GM19395 (cell line): Measurements from ENCODE around the gene KDM7A.
"Not testable (repeated sequence)": the region's sequence is repeated elsewhere in the genome, so short reads cannot be mapped to it uniquely, and the experiment has no call there.

Experiments used
- ATAC-seq: cut with Tn5 transposase; IDR thresholded peaks from one replicate; pipeline ENCODE4 v1.9.1; 2021; ENCODE audit warnings: mild to moderate bottlenecking, moderate library complexity; ENCODE audit not compliant: unreplicated experiment

Gene KDM7A

GRCh38 chr7:140162081-140162480 is 14.7 kb downstream of the KDM7A start:
- ATAC-seq = not testable (repeated sequence)

DNA sequence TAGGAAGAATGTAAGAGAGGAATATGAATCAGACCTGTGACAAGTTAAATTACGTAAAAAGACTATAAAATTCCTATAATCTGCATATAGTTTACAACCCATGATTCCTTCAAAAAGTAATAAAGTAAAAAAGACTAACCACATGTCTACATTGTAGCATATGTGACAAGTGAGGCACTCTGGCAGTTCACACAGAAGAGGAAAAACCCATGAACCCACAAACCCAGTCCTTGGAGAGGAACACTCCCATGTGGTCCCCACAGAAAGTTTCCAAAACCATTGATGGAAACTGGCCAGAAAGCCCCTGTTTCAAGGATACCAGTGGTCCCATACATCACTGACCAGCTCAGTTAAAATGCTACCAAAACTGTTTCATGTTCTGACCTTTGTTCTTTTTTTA is 15.7 kb downstream of the KDM7A start:
- ATAC-seq = no peak

GRCh38 chr7:140160308-140160707 is 16.5 kb downstream of the KDM7A start:
- ATAC-seq = no peak

DNA sequence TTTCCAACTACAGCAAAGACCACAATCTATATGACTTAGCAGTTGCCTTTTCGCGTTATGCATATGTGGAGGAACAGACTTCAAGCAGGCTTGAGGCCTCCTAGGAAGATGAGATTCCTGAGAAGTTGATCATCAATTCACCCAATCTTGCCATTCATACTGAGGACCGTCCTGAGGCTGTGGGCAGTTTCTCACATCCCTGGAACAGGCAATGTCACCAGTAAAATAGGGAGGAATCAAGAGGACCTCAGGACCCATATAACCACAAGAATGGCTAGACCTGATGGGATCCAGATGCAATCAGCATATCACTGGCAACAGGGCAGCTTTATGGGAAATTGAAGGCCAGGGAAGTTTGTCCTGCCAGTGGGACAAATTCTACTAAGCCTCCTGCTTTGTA is 17.3 kb downstream of the KDM7A start:
- ATAC-seq = no peak

DNA sequence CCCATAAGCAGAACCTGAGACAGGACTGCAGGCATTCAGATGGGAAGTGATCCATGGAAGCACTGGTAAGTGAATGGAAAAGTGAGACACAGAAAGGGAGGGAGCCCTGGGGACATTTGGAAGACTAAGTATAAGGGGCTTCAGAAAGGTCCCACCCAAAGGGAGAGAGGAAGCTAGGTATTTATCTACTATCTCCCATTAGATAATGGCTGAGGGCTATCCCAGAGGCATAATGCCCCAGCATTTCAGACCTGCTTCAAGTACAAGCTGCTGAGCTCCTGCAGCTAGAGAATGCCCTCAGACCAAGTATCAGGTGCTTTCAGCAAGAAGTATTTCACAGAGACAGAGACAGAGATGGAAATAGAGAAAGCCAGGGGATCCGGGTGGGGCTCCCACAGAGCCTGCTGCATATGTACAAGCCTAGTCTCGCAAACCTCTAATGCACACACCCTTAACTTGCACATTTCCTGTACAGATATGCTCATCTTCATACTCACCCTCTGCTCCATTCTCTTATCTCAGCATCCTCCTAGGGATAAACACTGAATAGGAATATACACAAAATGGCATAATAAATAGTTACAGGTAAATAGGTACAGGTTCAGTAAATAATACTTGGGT is 20.2 kb downstream of the KDM7A start:
- no peak for ATAC-seq

GRCh38 chr7:140155428-140155827 is 21.4 kb downstream of the KDM7A start:
- ATAC-seq = no peak

- ATAC-seq = no peak
Measured at GRCh38 chr7:140153666-140154161, 23.1 kb downstream of the KDM7A start.

DNA sequence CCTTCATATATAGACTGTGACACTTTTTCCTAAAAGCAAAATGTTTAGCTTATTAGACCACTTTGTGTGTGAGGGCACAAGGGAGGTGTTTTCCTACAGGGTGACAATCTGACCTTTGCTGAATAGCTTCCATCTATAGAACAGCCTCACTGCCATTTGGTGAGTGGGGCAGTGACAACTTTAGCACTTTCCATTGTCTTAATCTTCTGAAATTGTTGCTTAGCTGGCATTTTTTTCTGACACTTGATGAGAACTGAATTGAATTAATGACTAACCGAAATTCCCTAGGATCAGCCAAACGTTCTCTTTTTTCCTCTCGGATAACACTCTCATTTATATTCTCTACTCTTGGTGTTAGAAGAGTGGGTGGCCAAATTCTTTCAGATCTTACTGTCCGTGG is 30.2 kb downstream of the KDM7A start:
- no peak for ATAC-seq

DNA sequence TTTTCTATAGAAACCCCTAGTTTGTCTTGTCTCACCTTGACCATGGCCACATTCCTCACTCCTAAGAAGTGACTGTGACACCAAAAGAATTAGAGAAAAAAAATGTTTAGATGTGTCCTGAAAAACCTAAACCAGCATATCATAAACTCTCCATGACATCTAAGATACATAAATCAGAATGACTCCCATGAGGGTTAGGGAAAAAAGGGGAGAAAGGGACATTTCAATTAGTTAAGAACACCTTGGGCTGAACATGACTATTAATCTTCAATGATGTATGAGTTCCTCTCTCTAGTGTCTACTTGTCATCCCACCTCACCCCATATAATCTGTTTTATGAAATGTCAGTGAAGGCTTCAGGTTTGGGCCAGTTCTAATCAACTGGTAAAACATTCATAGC is 31.1 kb downstream of the KDM7A start:
- ATAC-seq = no peak

GRCh38 chr7:140144821-140145220 is 32.0 kb downstream of the KDM7A start:
- ATAC-seq = no peak

DNA sequence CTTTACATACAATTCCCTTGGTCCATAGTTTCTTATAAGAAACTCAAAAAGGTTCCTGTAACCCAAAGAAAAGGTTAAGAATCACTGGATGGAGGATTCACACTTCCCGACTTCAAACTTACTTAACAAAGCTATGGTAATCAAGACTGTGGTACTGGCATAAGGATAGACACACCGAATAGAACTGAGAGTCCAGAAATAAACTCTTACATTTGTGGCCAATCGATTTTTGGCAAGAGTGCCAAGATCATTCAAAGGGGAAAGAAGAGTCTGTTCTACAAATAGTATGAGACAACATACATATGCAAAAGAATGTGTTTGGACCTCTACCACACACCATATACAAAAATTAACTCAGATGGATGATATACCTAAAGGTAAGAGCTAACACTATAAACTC is 32.8 kb downstream of the KDM7A start:
- no peak for ATAC-seq

GRCh38 chr7:140142031-140142430 is 34.8 kb downstream of the KDM7A start:
- ATAC-seq = no peak

DNA sequence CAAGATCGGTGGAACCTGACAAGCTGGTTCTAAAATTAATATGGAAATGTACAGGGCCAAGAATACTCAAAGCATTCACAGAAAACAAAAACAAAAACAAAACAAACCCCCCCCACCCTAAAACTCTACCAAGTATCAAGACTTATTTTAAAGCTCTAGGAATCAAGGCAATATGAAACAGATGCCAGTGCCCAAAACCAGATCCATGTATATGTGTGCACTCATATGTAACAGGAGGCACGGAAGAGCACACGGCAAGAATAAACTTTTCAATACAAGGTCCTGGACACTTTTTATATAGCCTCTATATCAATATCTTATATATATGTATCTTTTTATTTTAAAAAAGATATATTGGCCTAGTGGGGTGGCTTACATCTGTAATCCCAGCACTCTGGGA is 35.5 kb downstream of the KDM7A start:
- no peak for ATAC-seq

GRCh38 chr7:140137078-140137477 is 39.7 kb downstream of the KDM7A start:
- no peak for ATAC-seq

DNA sequence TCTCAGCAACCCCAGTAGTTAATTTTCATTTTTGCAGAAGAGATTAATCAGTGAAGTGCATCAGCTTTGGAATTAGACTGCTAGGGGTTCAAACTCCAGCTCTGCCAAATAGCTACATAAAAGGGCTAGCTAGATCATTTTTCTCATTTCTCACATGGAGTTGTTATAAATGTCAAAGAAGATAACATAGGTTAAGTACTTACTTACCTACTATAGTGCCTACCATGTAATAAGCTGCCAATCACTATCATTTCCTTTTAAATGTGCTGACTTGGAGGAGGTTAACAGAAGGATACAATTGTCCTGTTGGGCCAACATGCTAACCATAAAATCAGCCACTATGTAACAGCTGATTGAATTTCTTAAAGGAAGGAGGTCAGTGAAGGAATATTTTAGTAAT is 40.7 kb downstream of the KDM7A start:
- ATAC-seq = no peak

GRCh38 chr7:140134039-140134438 is 42.7 kb downstream of the KDM7A start:
- no peak for ATAC-seq

- ATAC-seq = no peak
Measured at GRCh38 chr7:140127360-140128127, 49.2 kb downstream of the KDM7A start.

GRCh38 chr7:140126435-140127034 is 50.2 kb downstream of the KDM7A start:
- ATAC-seq = no peak

DNA sequence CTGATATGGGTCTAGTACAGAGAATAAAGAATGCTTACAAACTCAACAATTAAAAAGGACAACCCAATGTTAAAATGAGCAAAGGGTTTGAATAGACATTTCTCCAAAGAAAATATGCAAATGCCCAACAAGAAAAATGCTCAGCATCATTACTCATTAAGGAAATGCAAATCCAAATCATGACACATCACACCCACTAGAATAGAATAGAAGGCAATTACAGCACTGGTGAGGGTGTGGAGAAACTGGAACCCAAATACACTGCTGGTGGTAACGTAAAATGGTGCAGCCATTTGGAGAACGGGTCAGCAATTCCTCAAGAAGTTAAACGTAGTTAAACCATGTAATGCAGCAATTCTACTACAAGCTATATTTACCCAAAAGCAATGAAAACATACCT is 53.8 kb downstream of the KDM7A start:
- ATAC-seq = no peak

DNA sequence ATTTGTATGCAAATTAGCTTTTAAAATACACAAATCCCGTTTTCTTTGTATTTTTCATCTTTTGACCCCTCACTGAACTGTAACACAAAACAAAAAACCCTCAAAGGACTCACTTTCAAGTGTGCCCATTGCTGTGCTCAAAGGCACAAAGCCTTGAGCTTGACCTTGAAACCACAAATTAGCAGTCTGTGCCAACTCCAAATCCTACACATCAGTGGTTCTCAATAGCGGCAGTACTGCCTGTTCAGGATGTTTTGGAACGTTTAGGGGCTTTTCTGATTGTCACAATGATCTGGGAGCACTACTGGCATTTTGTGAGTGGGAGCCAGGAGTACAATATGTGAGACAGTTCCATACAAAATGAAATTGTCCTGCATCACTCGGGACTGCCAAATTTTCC is 55.5 kb downstream of the KDM7A start:
- no peak for ATAC-seq

- not testable (repeated sequence) for ATAC-seq
Measured at GRCh38 chr7:140114817-140115216, 62.0 kb downstream of the KDM7A start.

GRCh38 chr7:140108777-140109176 is 68.0 kb downstream of the KDM7A start:
- not testable (repeated sequence) for ATAC-seq
